ENCODE measurements around the gene TAOK3.

- TF ChIP-seq CTCF (IDR thresholded peaks at IDR 0.05; ENCODE audit: low read depth, low read length, missing input control) (no peak), GABPA (IDR thresholded peaks at IDR 0.05 in 1 of 2, conservative IDR thresholded peaks at IDR 0.05 in 1 of 2) (no peak), SP1 (IDR thresholded peaks at IDR 0.05) (no peak), TAF1 (conservative IDR thresholded peaks at IDR 0.05) (no peak), REST (IDR thresholded peaks at IDR 0.05) (no peak), MAX (IDR thresholded peaks at IDR 0.05) (no peak)
Measured at GRCh38 chr12:118187751-118188435, 184.8 kb downstream of the TAOK3 start.
